ENCODE measurements around the gene CASZ1.

GRCh38 chr1:10662090-10662688 is 134.3 kb downstream of the CASZ1 start:
- TF ChIP-seq JUNB (IDR thresholded peaks at IDR 0.05; ENCODE audit: unreplicated experiment) (no peak), CTCF (conservative IDR thresholded peaks at IDR 0.05; ENCODE audit: low read depth in 2 of 2) (no peak), POLR2AphosphoS5 (IDR thresholded peaks at IDR 0.05; ENCODE audit: low read depth) (no peak), EZH2phosphoT487 (IDR thresholded peaks at IDR 0.05; ENCODE audit: unreplicated experiment) (no peak), REST (IDR thresholded peaks at IDR 0.05; ENCODE audit: unreplicated experiment) (no peak), CREB1 (CRISPR knock-in tag; IDR thresholded peaks at IDR 0.05; ENCODE audit: low read depth) (no peak), EZH2 (IDR thresholded peaks at IDR 0.05; ENCODE audit: low read depth, unreplicated experiment) (no peak), NANOG (IDR thresholded peaks at IDR 0.05; ENCODE audit: borderline replicate concordance) (no peak), ZNF114 (CRISPR knock-in tag; IDR thresholded peaks at IDR 0.05) (no peak), ETS1 (IDR thresholded peaks at IDR 0.05) (no peak), STAT1 (IDR thresholded peaks at IDR 0.05; ENCODE audit: unreplicated experiment) (no peak)
